Right lung (tissue), 5 donors: ENCODE results near the gene ZNF587. TPM values are rescaled to one million over a fixed set of nuclear protein-coding genes. Genes with fewer than 3 reads are reported as not detected.
"Not testable (repeated sequence)": the region's sequence is repeated elsewhere in the genome, so short reads cannot be mapped to it uniquely, and the experiment has no call there.

Experiments used
- DNase-seq, 2 donors: peaks; one replicate each; pipeline ENCODE4 v3.0.0-alpha.2; 2013
- polyA plus RNA-seq, 5 donors: library from polyadenylated mRNA; unstranded; fragments of 120-200 nt; gene quantifications; one replicate each; pipeline versions ENCODE4 v1.2.1 to v1.2.3, GENCODE V29; 2013; ENCODE audit warnings: inconsistent platforms in 1 of 5, low replicate concordance in 1 of 5; ENCODE audit not compliant: insufficient read length in 5 of 5, insufficient read depth in 1 of 5

Gene ZNF587
- polyA plus RNA-seq, 5 donors = 23.3 to 39.1 (median 34.8) TPM

GRCh38 chr19:57820599-57820998, 29.1 kb upstream of the ZNF587 start:
- no peak for DNase-seq

DNA sequence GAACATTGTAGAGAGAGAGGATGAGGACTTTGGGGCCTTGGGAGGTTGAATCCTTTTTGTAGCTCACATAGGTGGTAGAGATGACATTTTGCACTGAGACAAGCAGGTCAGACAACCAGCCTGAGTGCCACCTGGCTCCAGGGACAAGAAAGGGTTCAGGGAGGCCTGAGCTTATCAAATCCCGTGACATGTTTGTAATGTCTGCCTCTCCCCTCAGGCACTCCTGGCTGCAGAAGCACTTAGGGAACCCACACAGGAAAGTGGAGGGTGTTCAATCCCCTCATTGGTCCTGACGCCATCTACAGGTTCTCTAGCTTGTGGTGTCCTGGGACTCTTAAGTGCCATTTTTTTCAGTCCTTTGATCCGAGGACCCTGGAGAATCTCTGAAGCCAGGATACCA, 28.6 kb upstream of the ZNF587 start:
- not testable (repeated sequence) for DNase-seq

DNA sequence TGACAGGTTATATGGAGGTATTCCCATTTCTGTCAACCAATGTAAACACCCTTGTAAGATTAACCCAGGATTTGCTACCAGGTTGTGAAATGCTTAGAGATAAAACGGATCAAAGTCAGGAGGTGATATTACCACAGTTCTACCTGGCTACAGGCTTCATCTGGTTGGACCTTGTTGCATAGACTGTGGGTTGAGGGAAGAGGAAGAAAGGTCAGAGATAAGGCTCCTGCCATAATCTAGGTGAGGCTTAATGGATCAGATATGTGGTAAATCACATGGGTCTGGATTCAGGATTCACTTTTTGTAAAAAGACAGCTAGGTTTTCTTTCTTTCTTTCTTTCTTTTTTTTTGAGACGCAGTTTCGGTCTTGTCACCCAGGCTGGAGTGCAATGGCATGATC, 28.2 kb upstream of the ZNF587 start:
- DNase-seq = not testable (repeated sequence)

DNA sequence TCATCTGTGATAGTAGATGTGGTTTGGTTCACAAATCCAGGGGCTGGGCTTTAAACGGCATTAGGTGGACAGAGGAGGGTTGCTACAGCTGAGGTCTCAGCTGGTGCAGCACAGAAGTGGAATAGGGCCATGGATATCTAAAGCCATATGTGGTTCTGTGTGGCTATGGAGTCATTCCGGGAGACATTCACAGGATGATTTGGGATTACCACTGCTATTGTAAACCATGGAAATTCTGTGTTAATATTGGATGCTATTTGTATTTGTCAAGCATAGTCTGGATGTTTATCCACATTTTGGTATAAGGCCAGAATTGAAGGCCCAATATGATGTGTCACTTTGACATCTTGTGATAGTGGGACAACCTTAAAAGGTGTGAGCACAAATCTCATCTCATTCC, 26.5 kb upstream of the ZNF587 start:
- not testable (repeated sequence) for DNase-seq

DNA sequence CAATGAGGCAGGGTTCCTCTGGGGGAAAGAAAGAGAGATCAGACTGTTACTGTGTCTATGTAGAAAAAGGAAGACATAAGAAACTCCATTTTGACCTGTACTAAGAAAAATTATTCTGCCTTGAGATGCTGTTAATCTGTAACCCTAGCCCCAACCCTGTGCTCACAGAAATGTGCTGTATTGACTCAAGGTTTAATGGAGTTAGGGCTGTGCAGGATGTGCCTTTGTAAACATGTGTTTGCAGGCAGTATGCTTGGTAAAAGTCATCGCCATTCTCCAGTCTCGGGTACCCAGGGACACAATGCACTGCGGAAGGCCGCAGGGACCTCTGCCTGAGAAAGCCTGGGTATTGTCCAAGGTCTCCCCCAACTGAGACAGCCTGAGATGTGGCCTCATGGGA, 26.1 kb upstream of the ZNF587 start:
- not testable (repeated sequence) for DNase-seq

GRCh38 chr19:57825511-57825910, 24.1 kb upstream of the ZNF587 start:
- no peak for DNase-seq

- DNase-seq = no peak
Measured at GRCh38 chr19:57829316-57829715, 20.3 kb upstream of the ZNF587 start.

DNA sequence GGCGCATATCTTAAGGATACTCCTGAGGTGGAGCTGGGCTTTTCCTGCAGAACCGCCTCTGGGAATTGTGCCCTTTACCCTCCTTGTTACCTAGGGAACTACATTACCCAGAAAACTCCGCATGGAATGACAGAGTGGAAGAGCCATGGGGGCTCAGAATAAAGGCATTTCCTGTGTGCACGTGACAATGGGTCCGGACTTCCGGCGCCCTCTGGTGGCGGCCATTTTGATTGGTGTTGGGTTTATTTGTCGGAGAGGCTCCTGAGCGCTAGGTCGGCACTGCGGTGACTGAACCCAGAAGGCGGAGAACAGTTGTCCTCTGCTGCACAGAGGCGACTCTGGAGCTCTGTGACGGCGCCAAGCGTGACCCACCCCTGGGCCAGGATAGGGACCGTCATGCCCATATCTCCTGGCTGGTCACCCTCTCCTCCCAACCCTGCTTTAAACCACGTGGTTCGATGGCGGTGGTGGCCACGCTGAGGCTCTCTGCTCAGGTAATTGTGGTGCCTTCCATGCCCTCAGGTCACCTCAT, 19.5 kb upstream of the ZNF587 start, which contains the start of gene ZNF587B:
Gene ZNF587B, plus strand, starts transcription at position 229 of the 532 bp plus-strand sequence. Its CDS starts 230 bp downstream, at position 459.
- DNase-seq = peak; percentile 64 to 72

DNA sequence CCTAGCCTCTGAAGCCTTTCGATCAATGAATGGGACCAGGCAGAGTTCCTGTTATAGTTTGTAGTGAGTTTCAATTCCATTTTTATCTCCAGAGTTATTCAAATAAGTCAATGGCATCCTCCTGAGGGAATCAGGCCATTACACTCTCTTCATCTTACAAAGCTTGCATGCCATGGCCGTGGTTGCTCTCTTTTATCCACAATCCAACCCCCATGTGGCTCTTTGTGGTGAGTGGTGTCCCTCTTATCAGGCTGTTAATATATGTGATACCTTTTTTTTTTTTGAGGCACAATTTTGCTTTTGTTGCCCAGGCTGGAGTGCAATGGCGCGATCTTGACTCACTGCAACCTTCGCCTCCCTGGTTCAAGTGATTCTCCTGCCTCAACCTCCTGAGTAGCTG, 12.7 kb upstream of the ZNF587 start:
- not testable (repeated sequence) for DNase-seq

DNA sequence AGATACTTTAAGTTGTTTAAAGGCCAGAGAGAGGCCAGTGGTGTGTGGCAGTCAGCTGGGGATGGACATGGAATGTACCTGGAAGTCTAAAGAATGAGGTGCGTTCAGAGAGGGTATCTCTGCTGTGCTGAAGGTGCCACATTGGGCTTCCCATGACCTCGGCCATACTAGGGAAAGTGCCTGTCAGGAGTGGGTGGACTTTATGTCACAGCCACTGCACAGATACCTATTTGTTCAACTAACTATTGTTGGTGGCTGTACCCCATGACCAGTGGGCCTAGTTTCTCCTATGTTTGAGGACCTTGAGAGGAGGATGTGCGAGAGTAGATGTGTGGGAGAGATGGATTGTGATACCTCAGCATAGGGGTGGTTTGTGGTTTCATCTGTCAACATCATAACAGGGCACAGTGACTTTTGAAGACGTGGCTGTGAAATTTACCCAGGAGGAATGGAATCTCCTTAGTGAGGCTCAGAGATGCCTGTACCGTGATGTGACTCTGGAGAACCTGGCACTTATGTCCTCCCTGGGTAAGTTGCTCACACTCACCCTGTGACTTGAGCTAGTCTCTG, 11.0 kb upstream of the ZNF587 start:
- not testable (repeated sequence) for DNase-seq

- no peak for DNase-seq
Measured at GRCh38 chr19:57841122-57841763, 8.4 kb upstream of the ZNF587 start.

GRCh38 chr19:57847164-57847563, 2.5 kb upstream of the ZNF587 start:
- DNase-seq = not testable (repeated sequence)

DNA sequence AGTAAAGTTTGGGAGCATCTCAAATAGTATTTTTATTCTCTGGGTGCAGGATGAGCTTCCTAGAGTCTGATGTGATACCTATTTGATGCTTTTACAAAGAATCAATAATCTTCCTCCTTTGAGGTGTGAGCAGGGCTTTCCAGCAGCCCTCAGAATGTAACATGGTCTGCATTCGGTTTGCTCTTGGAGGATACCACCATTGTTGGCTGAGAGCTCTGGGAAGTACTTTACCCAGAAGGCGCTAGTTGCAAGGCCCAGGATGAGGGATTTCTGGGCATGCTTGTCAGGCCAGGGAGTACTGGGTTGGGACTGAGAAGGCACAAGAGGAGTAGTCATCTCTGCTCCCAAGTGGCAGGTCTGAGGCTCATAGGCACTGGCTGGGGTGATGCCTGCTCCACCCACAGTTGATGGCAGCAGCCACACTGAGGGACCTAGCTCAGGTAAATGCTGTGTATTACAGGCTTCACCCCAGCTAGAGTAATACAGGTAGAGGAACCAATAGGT, 445 bp upstream of the ZNF587 start:
- not testable (repeated sequence) for DNase-seq

- DNase-seq = no peak
Measured at GRCh38 chr19:57850553-57851017, 926 bp downstream of the ZNF587 start.

DNA sequence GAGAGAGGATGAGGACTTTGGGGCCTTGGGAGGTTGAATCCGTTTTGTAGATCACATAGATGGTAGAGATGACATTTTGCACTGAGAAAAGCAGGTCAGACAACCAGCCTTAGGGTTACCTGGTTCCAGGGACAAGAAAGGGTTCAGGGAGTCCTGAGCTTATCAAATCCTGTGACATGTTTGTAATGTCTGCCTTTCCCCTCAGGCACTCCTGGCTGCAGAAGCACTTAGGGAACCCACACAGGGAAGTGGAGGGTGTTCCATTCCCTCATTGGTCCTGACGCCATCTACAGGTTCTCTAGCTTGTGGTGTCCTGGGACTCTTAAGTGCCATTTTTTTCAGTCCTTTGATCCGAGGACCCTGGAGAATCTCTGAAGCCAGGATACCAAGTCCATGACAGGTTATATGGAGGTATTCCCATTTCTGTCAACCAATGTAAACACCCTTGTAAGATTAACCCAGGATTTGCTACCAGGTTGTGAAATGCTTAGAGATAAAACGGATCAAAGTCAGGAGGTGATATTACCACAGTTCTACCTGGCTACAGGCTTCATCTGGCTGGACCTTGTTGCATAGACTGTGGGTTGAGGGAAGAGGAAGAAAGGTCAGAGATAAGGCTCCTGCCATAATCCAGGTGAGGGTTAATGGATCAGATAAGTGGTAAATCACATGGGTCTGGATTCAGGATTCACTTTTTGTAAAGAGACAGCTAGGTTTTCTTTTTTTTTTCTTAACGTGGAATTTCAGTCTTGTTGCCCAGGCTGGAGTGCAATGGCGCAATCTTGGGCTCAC, 2.3 kb downstream of the ZNF587 start:
- not testable (repeated sequence) for DNase-seq

GRCh38 chr19:57854117-57854516, 4.5 kb downstream of the ZNF587 start:
- DNase-seq = not testable (repeated sequence)

DNA sequence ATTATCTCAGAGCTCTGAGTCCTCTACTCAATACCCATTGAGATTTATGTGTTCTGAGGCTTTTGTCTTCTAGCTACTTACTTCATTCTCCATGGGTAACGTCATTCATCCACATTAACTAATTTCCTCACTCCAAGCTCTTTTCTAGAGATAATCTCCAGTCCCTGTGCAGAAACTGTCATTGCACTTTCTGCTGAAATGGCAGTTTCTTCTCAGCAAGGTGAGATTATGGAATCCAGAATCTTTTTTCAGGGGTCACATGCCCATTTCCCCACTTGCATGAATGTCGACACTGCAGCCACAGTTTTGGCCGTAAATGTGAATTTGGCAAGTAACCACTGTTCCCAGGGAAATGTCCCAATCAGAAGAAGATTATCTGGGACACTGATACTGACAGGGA, 12.7 kb downstream of the ZNF587 start:
- DNase-seq = not testable (repeated sequence)

DNA sequence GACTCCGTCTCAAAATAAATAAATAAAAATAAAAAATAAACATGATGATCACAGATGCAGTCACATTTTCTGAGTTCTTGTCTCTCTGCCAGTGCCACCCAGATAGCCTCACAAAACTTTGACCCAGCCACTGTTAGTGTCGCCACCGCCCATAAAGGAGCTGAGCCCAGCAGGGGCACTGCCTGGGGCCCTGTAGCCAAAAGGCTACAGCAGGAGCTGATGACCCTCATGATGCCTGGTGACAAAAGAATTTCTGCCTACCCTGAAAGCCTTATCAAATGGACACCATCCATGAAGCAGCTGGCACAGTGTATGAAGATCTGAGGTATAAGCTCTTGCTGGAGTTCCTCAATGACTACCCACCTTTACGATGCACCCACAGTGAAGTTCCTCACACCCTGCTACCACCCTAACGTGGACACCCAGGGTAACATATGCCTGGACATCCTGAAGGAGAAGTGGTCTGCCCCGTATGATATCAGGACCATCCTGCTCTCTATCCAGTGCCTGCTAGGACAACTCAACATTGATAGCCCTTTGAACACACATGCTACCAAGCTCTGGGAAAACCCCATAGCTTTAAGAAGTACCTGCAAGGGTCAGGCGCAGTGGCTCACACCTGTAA, 18.3 kb downstream of the ZNF587 start:
- DNase-seq = no peak

GRCh38 chr19:57869655-57870054, 20.0 kb downstream of the ZNF587 start:
- DNase-seq = not testable (repeated sequence)

DNA sequence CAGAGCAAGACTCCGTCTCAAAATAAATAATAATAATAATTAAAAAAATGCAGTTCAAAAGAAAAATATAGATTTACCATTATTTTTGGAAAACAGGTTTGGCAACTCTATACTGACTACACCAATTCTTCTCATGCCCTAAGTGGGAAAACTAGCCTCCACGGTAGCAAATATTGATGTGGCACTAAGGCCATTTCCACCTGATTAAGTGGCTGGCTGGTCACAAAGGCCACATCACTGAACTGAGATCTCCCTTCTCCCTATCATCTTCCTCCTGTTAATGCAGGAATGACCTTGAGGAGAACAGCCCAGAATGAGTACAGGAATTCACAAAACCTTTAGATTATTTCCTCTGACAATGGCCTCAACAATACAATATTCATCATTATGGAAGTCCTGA, 20.6 kb downstream of the ZNF587 start:
- no peak for DNase-seq

GRCh38 chr19:57872450-57872849, 22.8 kb downstream of the ZNF587 start:
- no peak for DNase-seq
